DOHH2 (cell line): ENCODE data around the gene SCNN1G.

Experiments
- CTCF ChIP-seq: fragments of 200-600 bp; sonication (generic); IDR thresholded peaks from one replicate; pipeline ENCODE4 v1.5.1; 2014; ENCODE audit warnings: antibody characterized with exemption, mild to moderate bottlenecking, low read depth, low read length; ENCODE audit not compliant: poor library complexity, severe bottlenecking
- EZH2phosphoT487 ChIP-seq: fragments of 200-600 bp; sonication (generic); IDR thresholded peaks from 2 replicates; pipeline ENCODE4 v1.6.1; 2017; ENCODE audit warnings: borderline replicate concordance, mild to moderate bottlenecking, antibody characterized with exemption, low read length, moderate library complexity, mixed read lengths

- TF ChIP-seq CTCF (no peak), EZH2phosphoT487 (no peak)
Measured at GRCh38 chr16:23232806-23233205, 50.3 kb downstream of the SCNN1G start.
